Activated naive CD4-positive, alpha-beta T cell treated with anti-CD3 and anti-CD28 coated beads for 36 hours (primary cell): ENCODE measurements around the gene SYP. TPM values are rescaled to one million over a fixed set of nuclear protein-coding genes. Genes with fewer than 3 reads are reported as not detected.

Source experiments
- CTCF ChIA-PET: fragments of 350-600 bp; sonication (Branson Sonifier 250); formaldehyde crosslinking; loops from one replicate; lab custom pipeline; 2021; ENCODE audit warnings: antibody characterized with exemption; lab: Charles Lee
- DNase-seq: peaks from one replicate; pipeline ENCODE4 v3.0.0-alpha.2; 2020
- H3K27ac Mint-ChIP-seq: one replicate; pipeline ENCODE4 v1.8.0; 2021; ENCODE audit warnings: mild to moderate bottlenecking, mixed read lengths
- H3K27me3 Mint-ChIP-seq: one replicate; pipeline ENCODE4 v1.8.0; 2021; ENCODE audit warnings: low read depth, mixed read lengths
- H3K36me3 Mint-ChIP-seq: one replicate; pipeline ENCODE4 v1.8.0; 2021; ENCODE audit warnings: low read depth, mixed read lengths
- H3K4me1 Mint-ChIP-seq: one replicate; pipeline ENCODE4 v1.8.0; 2021; ENCODE audit warnings: low read depth, mixed read lengths
- H3K4me3 Mint-ChIP-seq: one replicate; pipeline ENCODE4 v1.8.0; 2021; ENCODE audit warnings: mild to moderate bottlenecking, moderate library complexity, mixed read lengths
- H3K9me3 Mint-ChIP-seq: one replicate; pipeline ENCODE4 v1.8.0; 2021; ENCODE audit warnings: mixed read lengths
- intact Hi-C: fragments of 100-400 bp; cut with micrococcal nuclease; formaldehyde crosslinking; loops from one replicate; pipeline ENCODE4 v1.15.1; 2023
- total RNA-seq, 2 experiments: library from RNA; stranded (reverse); gene quantifications; one replicate each; pipeline ENCODE4 v1.2.3, GENCODE V29; 2021

SYP gene
- total RNA-seq = 1 to 10 TPM; 2.5 to 2.6 TPM

DNA sequence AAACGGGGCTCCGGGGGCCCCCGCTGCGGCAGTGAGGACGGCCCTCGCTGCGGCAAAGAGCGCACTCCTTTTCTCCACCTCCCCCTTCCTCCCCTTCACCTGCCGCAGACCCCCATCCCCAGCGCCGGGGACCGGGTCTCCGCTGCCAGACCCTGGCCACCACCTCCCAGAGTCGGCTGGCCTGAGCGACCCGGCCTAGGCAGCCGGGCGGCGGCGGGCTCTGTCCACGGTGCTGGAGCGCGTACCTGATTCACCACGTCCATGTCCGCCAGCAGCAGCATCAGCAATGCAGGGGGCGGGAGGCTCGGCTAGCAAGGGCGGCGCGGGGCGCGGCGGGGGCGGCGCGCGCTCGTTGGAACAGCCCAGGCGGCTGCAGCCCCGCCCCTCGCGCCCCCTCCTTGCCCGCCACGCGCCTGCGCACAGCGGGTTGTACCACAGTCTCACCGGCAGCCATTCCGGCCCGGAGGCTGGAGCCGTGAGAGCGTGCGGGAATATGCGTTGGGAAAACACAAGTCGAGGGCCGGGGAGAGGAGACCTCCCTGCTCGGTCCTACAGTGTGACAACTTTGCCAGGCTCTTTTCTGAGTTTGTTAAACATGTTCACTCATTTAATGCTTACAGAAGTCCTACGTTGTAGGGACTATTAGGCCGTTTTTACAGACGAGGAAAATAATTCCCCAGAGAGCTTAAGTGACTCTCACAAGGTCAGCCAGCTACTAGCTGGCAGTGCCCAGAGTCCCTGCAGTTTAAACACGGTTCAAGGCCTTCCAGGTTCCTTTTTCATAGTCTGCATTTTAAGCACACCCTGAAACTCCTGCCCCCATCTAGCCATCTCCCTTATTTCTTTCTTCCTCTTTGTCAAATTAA lies at the start of gene SYP:
SYP (minus strand) TSS at position 288 of the 866 bp plus-strand sequence; CDS start at position 281, 7 bp downstream.
- H3K9me3 Mint-ChIP-seq = no peaks in the 10 kb centered on the region
- peaks cover 19% of the 10 kb centered on the region for H3K4me1 Mint-ChIP-seq
- H3K4me3 Mint-ChIP-seq = peak within 1 kb of the TSS; percentile 64
- H3K27me3 Mint-ChIP-seq = no peaks in the 10 kb centered on the region
- peak within 1 kb of the TSS; percentile 63 for H3K27ac Mint-ChIP-seq
- no peaks in the 10 kb centered on the region for H3K36me3 Mint-ChIP-seq
- DNase-seq = peak; percentile 91
- CTCF ChIA-PET = no interaction called here
- intact Hi-C loops = loop anchor here (1.0 to 10.0 kb wide), 5 partner anchors 9 to 645 kb away; partner anchors contain the start of gene PPP1R3F

DNA sequence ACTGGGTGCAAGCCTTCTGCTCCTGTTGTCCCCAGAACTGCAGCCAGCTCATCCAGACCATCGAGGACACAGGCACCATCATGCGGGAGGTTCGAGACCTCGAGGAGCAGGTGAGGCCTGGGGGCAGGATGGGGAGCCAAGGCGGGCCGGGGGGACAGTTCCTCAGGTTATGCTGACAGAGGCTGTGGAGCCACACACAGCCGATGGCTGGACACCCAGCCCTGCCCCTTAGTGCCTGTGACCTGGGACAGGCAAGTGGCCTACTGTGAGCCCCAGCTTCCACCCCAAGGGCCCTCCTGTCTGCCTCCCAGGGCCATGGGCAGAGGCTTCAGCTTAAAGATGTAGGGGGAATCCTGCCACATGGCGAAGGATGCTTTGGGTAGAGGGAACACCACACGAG lies 49.6 kb upstream of the SYP start:
- Mint-ChIP-seq H3K4me1 (no peaks in the 10 kb centered on the region), H3K4me3 (no peak overlapping the region), H3K27ac (no peak overlapping the region), H3K9me3 (no peaks in the 10 kb centered on the region), H3K27me3 (no peaks in the 10 kb centered on the region), H3K36me3 (peaks cover 7% of the 10 kb centered on the region)
- DNase-seq = no peak
- CTCF ChIA-PET = interaction anchor here (0.7 kb wide), 1 partner anchor 34 kb away, joined by 3 read pairs; no protein-coding TSS in a partner anchor
- intact Hi-C loops = no loop called here

- H3K27ac Mint-ChIP-seq = no peak overlapping the region
- no peak overlapping the region for H3K4me3 Mint-ChIP-seq
- peaks cover 7% of the 10 kb centered on the region for H3K36me3 Mint-ChIP-seq
These were observed 49.1 kb upstream of the SYP start for GRCh38 chrX:49249071-49249470.

GRCh38 chrX:49247916-49248811 lies 48.2 kb upstream of the SYP start:
- Mint-ChIP-seq H3K4me1 (no peaks in the 10 kb centered on the region), H3K4me3 (no peak overlapping the region), H3K27me3 (no peaks in the 10 kb centered on the region), H3K9me3 (no peaks in the 10 kb centered on the region), H3K36me3 (peaks cover 9% of the 10 kb centered on the region), H3K27ac (no peak overlapping the region)
- intact Hi-C loops = no loop called here
- CTCF ChIA-PET = no interaction called here
- no peak for DNase-seq

More at GRCh38 chrX:49249071-49249470, 49.1 kb upstream of the SYP start:
- H3K4me1 Mint-ChIP-seq = no peaks in the 10 kb centered on the region
- no peaks in the 10 kb centered on the region for H3K9me3 Mint-ChIP-seq
- CTCF ChIA-PET = interaction anchor here (0.7 kb wide), 1 partner anchor 34 kb away, joined by 3 read pairs; no protein-coding TSS in a partner anchor
- no peak for DNase-seq
- no peaks in the 10 kb centered on the region for H3K27me3 Mint-ChIP-seq
- intact Hi-C loops = no loop called here

GRCh38 chrX:49247346-49247745 lies 47.4 kb upstream of the SYP start:
- H3K27me3 Mint-ChIP-seq = no peaks in the 10 kb centered on the region
- no peak overlapping the region for H3K4me3 Mint-ChIP-seq
- peaks cover 8% of the 10 kb centered on the region for H3K36me3 Mint-ChIP-seq
- no peak for DNase-seq
- H3K9me3 Mint-ChIP-seq = no peaks in the 10 kb centered on the region
- CTCF ChIA-PET = no interaction called here
- no peak overlapping the region for H3K27ac Mint-ChIP-seq
- H3K4me1 Mint-ChIP-seq = peaks cover 2% of the 10 kb centered on the region
- intact Hi-C loops = no loop called here

- DNase-seq = no peak
- Mint-ChIP-seq H3K36me3 (peaks cover 5% of the 10 kb centered on the region), H3K27ac (no peak overlapping the region), H3K9me3 (no peaks in the 10 kb centered on the region), H3K27me3 (no peaks in the 10 kb centered on the region), H3K4me1 (peaks cover 2% of the 10 kb centered on the region), H3K4me3 (no peak overlapping the region)
- CTCF ChIA-PET = no interaction called here
- intact Hi-C loops = no loop called here
These were observed 46.5 kb upstream of the SYP start for GRCh38 chrX:49246541-49246940.

GRCh38 chrX:49244207-49244606 lies 44.2 kb upstream of the SYP start:
- H3K4me3 Mint-ChIP-seq = no peak overlapping the region
- no peak overlapping the region for H3K27ac Mint-ChIP-seq

GRCh38 chrX:49243166-49243565 lies 43.2 kb upstream of the SYP start:
- no peak for DNase-seq
- H3K27me3 Mint-ChIP-seq = no peaks in the 10 kb centered on the region
- H3K36me3 Mint-ChIP-seq = peaks cover 3% of the 10 kb centered on the region
- CTCF ChIA-PET = no interaction called here
- H3K4me3 Mint-ChIP-seq = no peak overlapping the region
- no peak overlapping the region for H3K27ac Mint-ChIP-seq
- peaks cover 8% of the 10 kb centered on the region for H3K4me1 Mint-ChIP-seq
- H3K9me3 Mint-ChIP-seq = no peaks in the 10 kb centered on the region
- intact Hi-C loops = no loop called here

More at GRCh38 chrX:49244207-49244606, 44.2 kb upstream of the SYP start:
- intact Hi-C loops = no loop called here
- CTCF ChIA-PET = no interaction called here
- Mint-ChIP-seq H3K9me3 (no peaks in the 10 kb centered on the region), H3K4me1 (peaks cover 6% of the 10 kb centered on the region), H3K27me3 (no peaks in the 10 kb centered on the region), H3K36me3 (peaks cover 2% of the 10 kb centered on the region)
- no peak for DNase-seq

GRCh38 chrX:49242545-49243066 lies 42.6 kb upstream of the SYP start:
- peaks cover 3% of the 10 kb centered on the region for H3K36me3 Mint-ChIP-seq
- H3K27me3 Mint-ChIP-seq = no peaks in the 10 kb centered on the region
- CTCF ChIA-PET = no interaction called here
- no peak overlapping the region for H3K4me3 Mint-ChIP-seq
- intact Hi-C loops = no loop called here
- H3K4me1 Mint-ChIP-seq = peaks cover 8% of the 10 kb centered on the region
- DNase-seq = no peak
- H3K27ac Mint-ChIP-seq = no peak overlapping the region
- H3K9me3 Mint-ChIP-seq = no peaks in the 10 kb centered on the region

- Mint-ChIP-seq H3K9me3 (no peaks in the 10 kb centered on the region), H3K27me3 (no peaks in the 10 kb centered on the region), H3K27ac (no peak overlapping the region), H3K4me3 (no peak overlapping the region), H3K36me3 (peaks cover 6% of the 10 kb centered on the region), H3K4me1 (peaks cover 24% of the 10 kb centered on the region)
- CTCF ChIA-PET = interaction anchor here (1.8 kb wide), 1 partner anchor 46 kb away, joined by 5 read pairs; no protein-coding TSS in a partner anchor
- intact Hi-C loops = no loop called here
- no peak for DNase-seq
These were observed 38.7 kb upstream of the SYP start for GRCh38 chrX:49238735-49239134.

- Mint-ChIP-seq H3K4me3 (peak overlapping the region; percentile 56), H3K27me3 (no peaks in the 10 kb centered on the region), H3K27ac (peak overlapping the region; percentile 41), H3K9me3 (no peaks in the 10 kb centered on the region), H3K36me3 (peaks cover 5% of the 10 kb centered on the region), H3K4me1 (peaks cover 23% of the 10 kb centered on the region)
- intact Hi-C loops = no loop called here
- DNase-seq = no peak
- CTCF ChIA-PET = no interaction called here
These were observed 37.1 kb upstream of the SYP start for GRCh38 chrX:49237060-49237459.
